Raji (cell line): ENCODE data around the gene SIK3.

Source experiments
- POLR2A ChIP-seq: IDR thresholded peaks from 2 replicates; pipeline ENCODE4 v1.6.1; 2011; ENCODE audit warnings: low read depth, low read length, control low read depth; ENCODE audit not compliant: insufficient read depth

The SIK3 gene

DNA sequence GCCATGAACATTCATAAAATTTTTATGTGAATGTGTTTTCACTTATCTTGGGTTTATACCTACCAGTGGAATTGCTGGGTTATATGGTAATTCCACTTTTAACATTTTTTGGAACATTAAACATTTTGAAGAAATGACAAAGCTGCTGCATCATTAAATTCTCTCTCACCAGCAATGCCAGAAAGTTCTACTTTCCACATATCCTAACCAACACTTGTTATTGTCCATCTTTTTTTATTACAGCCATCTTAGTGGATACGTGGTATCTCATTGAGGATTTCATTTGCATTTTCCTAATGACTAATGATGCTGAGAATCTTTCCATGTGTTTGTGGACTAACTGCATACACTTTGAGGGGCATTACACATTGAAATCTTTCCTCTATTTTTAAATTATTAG, 122.6 kb downstream of the SIK3 start:
- TF ChIP-seq POLR2A: no peak

DNA sequence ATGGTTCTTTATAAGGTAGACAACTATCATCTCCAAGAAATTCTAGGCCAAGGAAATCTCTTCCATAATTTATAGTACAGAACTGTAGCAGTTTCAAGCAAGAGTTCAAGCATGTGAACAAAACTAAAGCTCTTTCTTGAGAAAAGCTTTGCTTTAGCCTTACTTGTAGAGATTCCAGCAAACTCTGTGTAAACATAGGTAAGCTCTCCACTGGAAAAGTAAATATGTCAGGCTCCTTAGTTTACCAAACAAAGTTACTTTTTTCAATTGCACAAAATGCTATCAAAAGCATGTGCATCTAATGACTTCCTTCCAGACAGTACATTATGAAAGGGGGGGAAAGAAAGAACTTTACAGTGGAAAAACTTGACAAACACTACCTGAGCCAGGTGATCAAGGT, 125.0 kb downstream of the SIK3 start:
- TF ChIP-seq POLR2A: no peak

DNA sequence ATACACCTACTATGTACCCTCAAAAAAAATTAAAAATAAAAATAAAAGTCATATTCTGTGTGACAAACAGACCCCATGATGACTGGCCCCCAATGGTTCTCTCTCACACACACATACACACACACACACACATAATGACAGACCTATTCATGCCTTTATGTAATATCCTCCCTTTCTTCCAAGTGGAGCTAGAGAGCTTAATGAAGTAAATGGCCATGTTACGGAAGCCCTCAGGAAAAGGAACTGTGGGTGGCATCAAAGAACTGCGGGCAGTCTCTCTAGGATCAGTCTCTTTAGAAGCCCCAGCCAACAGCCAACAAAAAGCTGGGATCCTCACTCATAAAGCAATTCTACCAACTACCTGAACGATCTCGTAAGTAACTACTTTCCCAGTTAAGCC, 125.5 kb downstream of the SIK3 start:
- TF ChIP-seq POLR2A: no peak

DNA sequence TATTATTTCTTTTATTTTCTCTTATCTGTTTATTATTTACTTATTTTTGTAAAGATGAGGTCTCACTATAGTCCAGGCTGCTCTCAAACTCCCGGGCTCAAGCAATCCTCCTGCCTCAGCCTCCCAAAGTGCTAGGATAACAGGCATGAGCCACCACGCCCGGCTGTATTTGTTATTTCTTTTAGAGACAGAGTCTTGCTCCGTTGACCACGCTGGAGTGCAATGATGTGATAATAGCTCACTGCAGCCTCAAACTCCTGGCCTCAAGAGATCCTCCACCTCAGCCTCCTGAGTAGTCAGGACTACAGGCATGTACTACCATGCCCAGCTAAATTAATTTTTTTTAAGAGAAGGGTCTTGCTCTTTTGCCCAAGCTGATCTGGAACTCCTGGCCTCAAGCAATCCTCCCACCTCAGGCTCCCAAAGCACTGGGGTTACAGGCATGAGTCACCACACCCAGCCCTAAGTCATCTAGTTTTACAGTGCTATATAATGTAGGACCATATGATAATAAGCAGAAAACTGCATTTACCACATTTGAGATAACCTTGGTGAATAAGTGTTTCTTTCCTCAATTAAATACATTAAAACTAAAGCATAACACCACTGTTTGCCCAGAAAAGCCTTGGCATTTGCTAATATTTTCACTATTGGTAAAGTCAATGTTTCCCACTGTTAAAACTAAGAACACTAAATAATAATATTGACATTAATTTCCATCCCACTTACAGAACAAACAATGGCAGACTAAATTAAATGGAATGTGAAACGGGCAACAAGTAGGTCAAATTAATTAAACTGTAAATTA, 127.5 kb downstream of the SIK3 start:
- no peak for TF ChIP-seq POLR2A

GRCh38 chr11:116969694-116970093, 128.5 kb downstream of the SIK3 start:
- TF ChIP-seq POLR2A: no peak

- no peak for TF ChIP-seq POLR2A
Measured at GRCh38 chr11:116964269-116964668, 134.0 kb downstream of the SIK3 start.

- no peak for TF ChIP-seq POLR2A
Measured at GRCh38 chr11:116963813-116964212, 134.4 kb downstream of the SIK3 start.

GRCh38 chr11:116962108-116962507, 136.1 kb downstream of the SIK3 start:
- no peak for TF ChIP-seq POLR2A

DNA sequence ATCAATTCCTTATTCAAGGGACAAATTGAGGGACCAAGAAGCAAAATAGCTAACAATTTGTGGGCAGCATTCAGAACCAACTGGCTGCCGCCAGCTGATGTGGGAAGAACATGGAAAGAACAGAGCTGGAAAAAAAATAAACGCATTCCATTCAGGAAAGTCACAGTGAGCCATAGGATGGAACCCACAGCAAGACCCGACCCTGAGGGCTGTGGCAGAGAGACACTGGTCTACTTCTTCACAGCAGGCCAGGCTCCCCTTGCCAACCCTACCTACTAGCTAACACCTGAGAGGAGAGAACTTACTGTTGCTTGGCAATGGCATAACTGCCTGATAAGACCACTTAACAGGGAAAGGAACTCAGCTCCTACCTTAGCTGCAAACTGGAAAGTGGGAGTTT, 137.3 kb downstream of the SIK3 start:
- no peak for TF ChIP-seq POLR2A

- no peak for TF ChIP-seq POLR2A
Measured at GRCh38 chr11:116958246-116958645, 140.0 kb downstream of the SIK3 start.

DNA sequence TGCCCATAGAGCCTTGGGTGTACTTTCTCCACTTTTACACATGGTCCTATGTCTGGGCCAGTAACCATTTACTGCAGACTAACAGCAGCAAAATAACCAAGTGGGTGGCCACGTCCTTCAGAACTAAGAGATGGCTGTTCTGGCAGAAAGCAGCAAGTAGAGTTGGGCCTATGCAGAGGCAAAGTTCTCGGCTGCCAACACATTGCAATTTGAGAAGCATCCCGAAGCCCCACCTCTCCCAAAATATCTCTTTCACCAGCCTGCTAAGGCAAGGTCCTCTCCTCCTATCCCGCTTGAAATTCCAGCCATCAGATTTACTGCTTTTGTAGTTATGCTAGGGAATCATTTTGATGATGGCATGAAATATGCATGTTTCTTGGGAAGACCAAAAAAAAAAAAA, 142.3 kb downstream of the SIK3 start:
- no peak for TF ChIP-seq POLR2A

GRCh38 chr11:116955548-116955947, 142.7 kb downstream of the SIK3 start:
- no peak for TF ChIP-seq POLR2A

GRCh38 chr11:116953530-116954285, 144.5 kb downstream of the SIK3 start:
- no peak for TF ChIP-seq POLR2A

- TF ChIP-seq POLR2A: no peak
Measured at GRCh38 chr11:116951762-116952161, 146.5 kb downstream of the SIK3 start.

GRCh38 chr11:116950210-116950609, 148.0 kb downstream of the SIK3 start:
- TF ChIP-seq POLR2A: no peak

DNA sequence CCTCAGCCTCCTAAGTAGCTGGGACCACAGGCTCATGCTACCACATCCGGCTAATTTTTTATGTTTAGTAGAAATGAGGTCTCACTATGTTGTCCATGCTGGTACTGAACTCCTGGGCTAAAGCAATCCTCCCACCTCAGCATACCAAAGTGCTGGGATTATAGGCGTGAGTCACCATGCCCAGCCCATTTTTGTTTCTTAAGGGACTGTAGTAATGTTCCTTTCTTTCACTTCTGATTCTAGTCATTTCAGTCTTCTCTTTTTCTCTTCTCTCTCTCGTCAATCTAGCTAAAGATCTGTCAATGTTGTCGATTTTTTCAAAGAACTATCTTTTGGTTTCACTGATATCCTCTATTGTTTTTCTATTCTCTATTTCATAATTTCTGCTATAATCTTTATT, 149.8 kb downstream of the SIK3 start:
- TF ChIP-seq POLR2A: no peak
